Choroid plexus epithelial cell (primary cell): Measurements from ENCODE around the gene HACL1.
A peak's percentile ranks its signal among the peaks of the same experiment; 100 is the strongest.

Source experiments
- DNase-seq: peaks from one replicate; pipeline ENCODE4 v3.0.0-alpha.2; 2010; ENCODE audit warnings: low read depth
- H3K4me3 ChIP-seq: 2 replicates; pipeline ENCODE4 v1.5.1; 2011; ENCODE audit warnings: low read depth, mild to moderate bottlenecking, control low read depth, low read length, moderate library complexity
- CTCF ChIP-seq: conservative IDR thresholded peaks from 2 replicates; pipeline ENCODE4 v1.5.1; 2011; ENCODE audit warnings: low read depth, mild to moderate bottlenecking, control low read depth, inconsistent platforms, low read length, moderate library complexity

Gene HACL1

GRCh38 chr3:15645246-15645645, 43.9 kb upstream of the HACL1 start:
- no peak for DNase-seq
- H3K4me3 ChIP-seq: no peak overlapping the region
- no peak for TF ChIP-seq CTCF

DNA sequence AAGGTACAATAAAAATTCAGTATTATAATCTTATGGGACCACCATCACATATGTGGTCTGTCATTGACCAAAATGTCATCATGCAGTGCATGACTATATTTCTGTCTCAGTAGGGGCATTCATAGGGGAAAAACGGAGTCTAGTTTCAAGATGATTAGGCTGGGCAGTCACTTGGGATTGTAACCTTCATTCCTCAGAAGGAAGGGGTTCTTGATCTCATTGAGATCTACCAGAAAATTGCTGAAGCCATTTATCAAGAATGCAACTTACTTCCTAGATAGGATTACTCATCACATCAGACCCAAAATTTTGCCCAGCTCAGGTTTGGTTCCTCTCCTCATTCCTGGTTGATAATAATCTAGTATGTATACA, 37.5 kb upstream of the HACL1 start:
- no peak for DNase-seq
- no peak overlapping the region for H3K4me3 ChIP-seq
- TF ChIP-seq CTCF: no peak

DNA sequence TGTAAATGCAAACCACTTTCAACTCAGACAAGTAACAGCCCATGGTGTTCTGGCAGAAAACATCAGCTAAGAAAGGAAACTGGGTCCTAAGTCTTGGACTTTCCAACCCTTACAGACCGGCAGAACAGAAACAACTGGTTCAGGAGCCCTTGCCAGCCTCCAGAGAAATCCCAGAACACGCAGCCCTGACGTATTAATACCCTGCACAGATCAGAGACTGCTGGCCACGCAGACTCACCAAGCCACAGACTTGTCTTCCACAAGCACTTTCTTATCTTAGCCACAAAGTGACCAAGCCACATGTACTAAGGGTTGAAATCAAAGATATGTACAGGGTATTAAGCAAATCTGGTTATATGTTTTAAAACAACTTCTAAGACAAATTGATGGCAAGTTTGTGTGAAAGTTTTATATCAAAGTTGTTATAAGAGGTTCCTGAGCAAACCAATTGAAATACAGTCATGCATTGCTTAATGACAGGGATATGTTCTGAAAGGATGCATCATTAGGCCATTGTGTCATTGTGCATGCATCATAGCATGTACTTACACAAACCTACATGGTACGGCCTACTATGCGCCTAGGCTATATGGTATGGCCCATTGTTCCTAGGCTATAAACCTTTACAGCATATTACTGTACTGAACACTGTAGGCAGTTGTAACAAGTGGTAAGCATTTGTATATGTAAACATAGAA, 37.0 kb upstream of the HACL1 start:
- no peak for DNase-seq
- no peak overlapping the region for H3K4me3 ChIP-seq
- TF ChIP-seq CTCF: no peak

GRCh38 chr3:15637131-15637951, 36.0 kb upstream of the HACL1 start:
- H3K4me3 ChIP-seq: no peak overlapping the region
- DNase-seq: peak; percentile 35
- no peak for TF ChIP-seq CTCF

- peak; percentile 94 for DNase-seq
- H3K4me3 ChIP-seq: peak overlapping the region; percentile 16
- TF ChIP-seq CTCF: no peak
Observed at GRCh38 chr3:15636028-15636709, 34.8 kb upstream of the HACL1 start.

DNA sequence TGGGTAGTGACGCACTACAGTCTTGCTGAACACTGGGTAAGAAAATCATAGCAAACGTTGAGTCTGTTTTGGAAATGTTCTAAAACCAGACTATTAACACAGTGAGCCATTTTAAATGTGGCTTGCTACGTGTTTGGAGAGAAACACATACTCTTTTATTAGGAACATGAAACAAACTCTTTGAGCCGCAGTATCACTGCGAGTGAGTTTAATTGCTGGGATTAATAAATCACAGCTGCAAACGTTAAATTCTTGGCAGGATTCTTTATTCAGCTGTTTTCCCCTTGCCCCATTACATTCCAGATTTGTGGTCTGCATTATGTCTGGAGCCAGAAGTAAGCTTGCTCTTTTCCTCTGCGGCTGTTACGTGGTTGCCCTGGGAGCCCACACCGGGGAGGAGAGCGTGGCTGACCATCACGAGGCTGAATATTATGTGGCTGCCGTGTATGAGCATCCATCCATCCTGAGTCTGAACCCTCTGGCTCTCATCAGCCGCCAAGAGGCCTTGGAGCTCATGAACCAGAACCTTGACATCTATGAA, 33.8 kb upstream of the HACL1 start:
- no peak overlapping the region for H3K4me3 ChIP-seq
- no peak for TF ChIP-seq CTCF
- peak; percentile 58 for DNase-seq
